BJ (cell line): ENCODE data around the gene ITFG1. TPM values are rescaled to one million over a fixed set of nuclear protein-coding genes. Genes with fewer than 3 reads are reported as not detected.
"Not testable (repeated sequence)": the region's sequence is repeated elsewhere in the genome, so short reads cannot be mapped to it uniquely, and the experiment has no call there.

Experiments used
- CTCF ChIA-PET: fragments of 350-600 bp; formaldehyde crosslinking; extraction: SDS; loops from one replicate; lab custom pipeline; 2021; ENCODE audit warnings: antibody characterized with exemption, inconsistent platforms; lab: Yijun Ruan, JAX
- POLR2A ChIA-PET: fragments of 300-600 bp; sonication (Branson Sonifier 250); formaldehyde crosslinking; extraction: SDS; loops from one replicate; lab custom pipeline; 2021; ENCODE audit warnings: antibody characterized with exemption; lab: Charles Lee
- DNase-seq: peaks from one replicate; pipeline ENCODE4 v3.0.0-alpha.2; 2011; ENCODE audit warnings: low read depth
- H3K27me3 ChIP-seq: 2 replicates; pipeline ENCODE4 v1.6.0; 2011; ENCODE audit warnings: low read length; ENCODE audit not compliant: control insufficient read depth, insufficient read depth
- H3K36me3 ChIP-seq: 2 replicates; pipeline ENCODE4 v1.5.1; 2011; ENCODE audit warnings: low read length; ENCODE audit not compliant: control insufficient read depth, insufficient read depth
- H3K4me3 ChIP-seq: 2 replicates; pipeline ENCODE4 v1.5.1; 2011; ENCODE audit warnings: low read depth, mild to moderate bottlenecking, control low read depth, low read length
- polyA plus RNA-seq: library from polyadenylated mRNA; depleted of rRNA; stranded (reverse); fragments of >200 nt; gene quantifications from 2 replicates; pipeline ENCODE4 v1.2.3, GENCODE V29; 2011
- TF ChIP-seq, protein P1 (sequence below): IDR thresholded peaks from 2 replicates; pipeline ENCODE4 v1.5.1; 2011; ENCODE audit warnings: low read depth, mild to moderate bottlenecking, control low read depth, inconsistent platforms, low read length, moderate library complexity; ENCODE audit not compliant: insufficient read depth

Gene ITFG1
- polyA plus RNA-seq, 1 experiment, result 47.5 TPM

DNA sequence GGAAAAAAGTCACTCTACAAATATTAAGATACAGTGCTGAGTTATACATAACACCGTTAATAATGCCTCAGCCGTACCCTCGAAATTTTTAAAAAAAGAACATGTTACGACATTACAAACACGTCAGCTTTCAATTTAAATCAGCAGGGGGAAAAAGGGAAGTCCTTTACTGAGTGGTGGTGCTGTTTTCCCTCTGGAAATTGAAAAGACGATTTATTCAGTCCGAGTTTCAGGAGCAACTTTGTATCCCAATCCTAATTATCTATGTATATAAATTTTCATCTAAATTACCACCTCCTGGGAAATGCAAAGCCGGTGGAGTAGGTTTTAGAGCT, 318.4 kb downstream of the ITFG1 start:
- TF ChIP-seq, protein P1, sequence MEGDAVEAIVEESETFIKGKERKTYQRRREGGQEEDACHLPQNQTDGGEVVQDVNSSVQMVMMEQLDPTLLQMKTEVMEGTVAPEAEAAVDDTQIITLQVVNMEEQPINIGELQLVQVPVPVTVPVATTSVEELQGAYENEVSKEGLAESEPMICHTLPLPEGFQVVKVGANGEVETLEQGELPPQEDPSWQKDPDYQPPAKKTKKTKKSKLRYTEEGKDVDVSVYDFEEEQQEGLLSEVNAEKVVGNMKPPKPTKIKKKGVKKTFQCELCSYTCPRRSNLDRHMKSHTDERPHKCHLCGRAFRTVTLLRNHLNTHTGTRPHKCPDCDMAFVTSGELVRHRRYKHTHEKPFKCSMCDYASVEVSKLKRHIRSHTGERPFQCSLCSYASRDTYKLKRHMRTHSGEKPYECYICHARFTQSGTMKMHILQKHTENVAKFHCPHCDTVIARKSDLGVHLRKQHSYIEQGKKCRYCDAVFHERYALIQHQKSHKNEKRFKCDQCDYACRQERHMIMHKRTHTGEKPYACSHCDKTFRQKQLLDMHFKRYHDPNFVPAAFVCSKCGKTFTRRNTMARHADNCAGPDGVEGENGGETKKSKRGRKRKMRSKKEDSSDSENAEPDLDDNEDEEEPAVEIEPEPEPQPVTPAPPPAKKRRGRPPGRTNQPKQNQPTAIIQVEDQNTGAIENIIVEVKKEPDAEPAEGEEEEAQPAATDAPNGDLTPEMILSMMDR, result no peak
- Histone ChIP-seq H3K4me3 (peak overlapping the region; percentile 55), H3K36me3 (no peaks in the 10 kb centered on the region), H3K27me3 (no peaks in the 10 kb centered on the region)
- ChIA-PET POLR2A (no interaction called here), CTCF (interaction anchor here (0.9 to 6.1 kb wide), 28 partner anchors 11 to 1030 kb away, joined by 3 to 69 read pairs (median 4); partner anchors contain the start of gene ABCC12)
- DNase-seq, result no peak

DNA sequence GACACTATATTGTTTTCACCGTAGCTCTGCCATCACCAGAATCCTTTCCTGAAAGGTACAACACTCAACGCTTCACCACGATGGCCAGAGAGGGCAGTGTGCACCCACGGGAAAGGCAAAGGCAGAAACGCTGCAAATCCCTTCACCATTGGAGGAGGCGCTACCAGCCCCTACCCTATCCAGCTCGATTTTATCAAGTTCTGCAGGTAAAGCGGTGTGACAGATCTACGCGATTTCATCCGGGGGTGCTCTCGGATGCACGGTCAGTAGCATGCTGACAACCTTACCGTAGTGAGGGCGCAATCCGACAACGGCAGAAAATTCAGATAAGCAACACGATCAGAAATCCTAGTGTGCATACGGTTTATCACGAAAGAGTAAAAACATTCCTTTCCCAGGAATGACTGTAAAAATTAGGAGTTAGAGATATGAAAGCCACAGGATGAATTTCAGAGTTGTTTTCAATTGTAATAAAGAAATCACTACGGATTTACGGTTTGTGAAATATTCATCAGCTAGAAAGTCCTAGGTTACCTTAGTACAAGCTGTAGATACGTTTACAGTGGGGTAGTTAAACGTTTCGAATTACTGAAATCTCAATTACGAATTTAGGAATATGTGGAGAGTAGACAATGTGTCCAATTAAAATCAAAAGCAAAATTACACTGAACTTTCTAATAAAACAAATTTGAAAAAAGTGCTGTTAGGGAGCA, 318.9 kb downstream of the ITFG1 start:
- H3K27me3 ChIP-seq, result no peaks in the 10 kb centered on the region
- peak overlapping the region; percentile 55 for H3K4me3 ChIP-seq
- POLR2A ChIA-PET, result interaction anchor here (0.6 kb wide), 1 partner anchor 1034 kb away, joined by 3 read pairs; no protein-coding TSS in a partner anchor
- TF ChIP-seq, protein P1, result peak; percentile 98
- H3K36me3 ChIP-seq, result no peaks in the 10 kb centered on the region
- CTCF ChIA-PET, result interaction anchor here (0.5 to 6.1 kb wide), 56 partner anchors 8 to 1498 kb away, joined by 3 to 69 read pairs (median 4); partner anchors contain the start of gene ABCC12
- DNase-seq, result peak; percentile 17

DNA sequence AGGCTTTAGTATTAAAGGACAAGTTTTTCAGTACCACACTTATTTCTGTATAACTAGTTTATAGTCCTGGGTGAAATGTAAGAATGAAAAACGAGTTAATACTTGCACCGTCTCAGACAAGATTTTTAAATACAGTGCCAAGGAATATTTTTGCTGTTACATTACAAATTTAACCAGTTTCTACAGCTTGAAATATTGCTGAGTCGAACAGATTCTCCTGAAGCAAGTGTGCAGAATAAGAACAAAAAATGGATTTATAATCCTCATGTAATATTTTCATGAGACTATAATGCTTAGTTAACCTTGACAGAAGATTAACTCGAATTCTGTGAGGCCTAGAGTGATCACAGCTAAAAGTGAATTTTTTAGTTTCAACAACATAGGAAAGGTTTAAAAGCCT, 320.2 kb downstream of the ITFG1 start:
- Histone ChIP-seq H3K36me3 (no peaks in the 10 kb centered on the region), H3K27me3 (no peaks in the 10 kb centered on the region), H3K4me3 (no peak overlapping the region)
- TF ChIP-seq, protein P1, result no peak
- ChIA-PET CTCF (interaction anchor here (1.1 to 6.1 kb wide), 6 partner anchors 914 to 1490 kb away, joined by 3 to 69 read pairs (median 12); partner anchors contain the start of gene ABCC12), POLR2A (no interaction called here)
- DNase-seq, result no peak

DNA sequence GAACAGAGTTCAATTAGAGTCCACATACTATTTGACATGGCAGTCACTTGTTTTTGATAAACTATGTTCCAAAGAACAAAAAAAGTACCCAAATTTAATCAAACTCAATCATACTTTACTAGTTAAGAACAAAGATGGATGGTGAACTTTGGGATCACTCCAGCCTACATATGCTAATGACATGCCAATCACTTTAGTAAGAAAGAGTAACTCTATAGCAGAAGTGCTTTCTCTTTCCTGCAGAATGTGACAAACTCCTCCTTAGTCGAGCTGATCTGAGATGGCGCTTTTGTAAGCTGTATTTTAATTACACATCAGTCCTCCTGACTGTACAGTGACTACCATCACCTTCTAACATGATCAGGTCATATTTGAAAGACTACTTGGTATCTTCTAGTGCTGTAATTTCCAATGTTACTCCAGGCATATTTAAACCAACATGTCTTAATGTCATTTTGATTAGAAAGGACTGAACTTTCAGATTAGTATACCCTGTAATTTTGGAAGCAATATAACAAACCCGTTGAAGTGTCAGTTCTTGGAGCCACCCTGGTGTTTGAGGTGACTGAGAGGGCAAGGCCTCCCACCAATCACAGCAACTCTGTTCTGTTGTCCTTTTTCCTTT, 321.2 kb downstream of the ITFG1 start:
- ChIA-PET CTCF (interaction anchor here (0.6 to 1.3 kb wide), 4 partner anchors 16 to 1025 kb away, joined by 3 read pairs; no protein-coding TSS in a partner anchor), POLR2A (no interaction called here)
- Histone ChIP-seq H3K27me3 (no peaks in the 10 kb centered on the region), H3K36me3 (no peaks in the 10 kb centered on the region), H3K4me3 (no peak overlapping the region)
- no peak for DNase-seq
- TF ChIP-seq, protein P1, result no peak

DNA sequence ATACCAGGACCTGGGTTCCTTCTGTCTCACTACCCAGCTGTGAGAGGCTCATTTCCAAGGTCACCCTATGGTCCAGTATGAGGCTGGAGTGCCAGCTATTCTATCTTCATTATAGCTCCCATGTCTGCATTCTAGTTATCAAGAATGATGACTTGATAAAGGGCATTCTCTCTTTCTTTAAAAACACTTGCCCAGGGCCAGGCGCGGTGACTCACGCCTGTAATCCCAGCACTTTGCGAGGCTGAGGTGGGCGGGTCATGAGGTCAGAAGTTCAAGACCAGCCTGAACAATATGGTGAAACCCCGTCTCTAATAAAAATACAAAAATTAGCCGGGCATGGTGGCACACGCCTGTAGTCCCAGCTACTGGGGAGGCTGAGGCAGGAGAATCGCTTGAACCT, 322.9 kb downstream of the ITFG1 start:
- DNase-seq, H3K27me3 ChIP-seq, H3K36me3 ChIP-seq, POLR2A ChIA-PET, H3K4me3 ChIP-seq: not testable (repeated sequence)
- CTCF ChIA-PET, result interaction anchor here (0.9 to 1.3 kb wide), 4 partner anchors 52 to 1493 kb away, joined by 4 to 6 read pairs (median 4); no protein-coding TSS in a partner anchor
